NCI-H748 (cell line): Measurements from ENCODE around the gene KCNJ5.

ENCODE experiments used
- DNase-seq: peaks from one replicate; lab custom pipeline; 2025; ENCODE audit not compliant: unreplicated experiment; lab: John Stamatoyannopoulos, UW

Gene KCNJ5

DNA sequence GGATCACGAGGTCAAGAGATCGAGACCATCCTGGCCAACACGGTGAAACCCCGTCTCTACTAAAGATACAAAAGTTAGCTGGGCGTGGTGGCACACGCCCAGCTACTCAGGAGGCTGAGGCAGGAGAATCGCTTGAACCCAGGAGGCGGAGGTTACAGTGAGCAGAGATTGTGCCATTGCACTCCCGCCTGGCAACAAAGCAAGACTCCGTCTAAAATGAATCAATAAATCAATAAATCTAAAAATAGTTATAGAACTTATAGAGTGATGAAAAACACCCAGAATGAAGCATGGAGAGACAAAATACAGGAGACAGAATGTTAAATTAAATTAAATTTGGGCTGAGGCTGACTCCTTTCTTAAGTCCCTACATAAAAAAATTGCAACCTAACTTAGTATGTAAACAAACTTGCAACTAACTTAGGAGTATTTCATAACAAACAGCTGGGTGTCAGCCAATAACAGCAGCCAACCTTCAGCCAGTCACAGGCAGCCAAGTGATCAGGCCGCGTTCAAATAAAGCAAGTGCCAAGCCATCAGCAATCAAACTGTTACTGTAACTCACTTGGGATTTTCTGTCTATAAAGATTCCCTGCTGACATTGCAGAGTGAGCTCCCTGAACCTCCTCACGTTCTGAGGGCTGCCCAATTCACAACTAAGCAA lies 58.8 kb downstream of the KCNJ5 start:
- no peak for DNase-seq

DNA sequence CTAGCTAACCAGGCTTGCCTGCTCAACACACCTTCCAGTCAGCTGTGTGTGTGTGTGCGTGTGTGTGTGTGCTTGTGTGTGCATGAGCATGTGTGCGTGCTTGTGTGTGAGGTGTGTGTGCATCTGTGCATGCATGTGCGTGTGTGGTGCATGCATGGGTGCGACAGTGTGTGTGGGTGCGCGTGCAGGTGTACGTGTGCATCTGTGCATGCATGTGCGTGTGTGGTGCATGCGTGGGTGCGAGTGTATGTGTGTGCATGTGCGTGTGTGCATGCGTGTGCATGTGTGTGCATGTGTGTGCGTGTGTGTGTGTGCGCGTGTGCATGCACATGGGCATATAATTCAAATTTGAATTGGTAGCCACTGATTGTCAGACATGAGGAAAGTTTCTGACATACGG lies 62.0 kb downstream of the KCNJ5 start:
- DNase-seq: no peak

DNA sequence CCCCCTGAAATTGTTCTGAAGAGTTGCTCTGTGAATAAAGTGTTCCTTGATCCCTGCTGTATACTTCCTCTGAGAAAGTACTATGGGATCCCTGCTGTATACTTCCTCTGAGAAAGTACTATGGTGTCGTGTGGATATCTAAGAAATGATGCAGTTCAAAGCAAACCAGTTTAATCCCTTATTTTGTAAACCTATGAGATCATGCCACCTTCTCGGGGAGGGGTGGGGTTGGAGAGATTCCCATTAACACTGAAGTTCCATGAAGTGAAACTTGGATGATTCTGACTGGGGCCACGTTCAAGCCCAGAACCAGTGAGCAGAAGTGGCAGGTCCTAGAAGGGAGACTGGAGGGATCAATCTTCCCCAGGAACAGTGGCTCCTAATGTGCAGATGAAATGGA lies 64.5 kb downstream of the KCNJ5 start:
- DNase-seq: no peak

DNA sequence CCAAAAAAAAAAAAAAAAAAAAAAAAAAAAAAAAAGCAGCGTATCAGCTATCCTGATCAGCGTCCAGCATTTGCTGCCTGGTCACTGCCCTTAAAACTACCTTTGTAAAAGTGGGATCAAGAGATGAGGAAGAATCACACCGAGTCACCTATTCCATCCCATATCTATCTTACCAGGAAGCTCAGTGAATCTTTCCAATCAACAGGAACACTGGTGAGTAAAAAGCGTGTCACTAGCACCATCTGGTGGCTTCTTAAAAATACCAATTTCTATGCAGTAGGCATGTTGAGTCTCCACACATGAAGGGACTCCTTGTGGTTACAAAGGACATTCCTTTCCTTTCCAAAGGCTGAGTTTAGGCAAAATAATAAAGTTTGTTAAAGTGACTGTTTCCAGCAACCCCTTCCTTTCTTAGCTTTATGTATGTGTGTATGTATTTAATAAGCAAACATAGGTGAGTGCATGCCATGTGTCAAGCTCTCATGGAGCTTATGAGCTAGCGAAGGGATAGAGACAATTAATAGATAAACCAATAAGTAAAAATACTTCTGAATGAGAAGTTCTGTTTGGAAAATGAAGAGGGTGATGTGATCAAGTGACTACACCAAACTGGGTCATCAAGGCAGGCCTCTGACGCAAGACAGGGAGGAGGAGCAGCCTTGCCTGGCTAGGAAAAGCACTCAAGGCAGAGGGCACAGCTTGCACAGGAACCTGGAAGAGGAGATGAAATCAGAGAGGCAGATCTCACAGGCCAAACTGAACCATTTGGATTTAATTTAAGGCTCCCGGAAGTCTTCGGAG lies 65.4 kb downstream of the KCNJ5 start:
- peak; percentile 70 for DNase-seq

DNA sequence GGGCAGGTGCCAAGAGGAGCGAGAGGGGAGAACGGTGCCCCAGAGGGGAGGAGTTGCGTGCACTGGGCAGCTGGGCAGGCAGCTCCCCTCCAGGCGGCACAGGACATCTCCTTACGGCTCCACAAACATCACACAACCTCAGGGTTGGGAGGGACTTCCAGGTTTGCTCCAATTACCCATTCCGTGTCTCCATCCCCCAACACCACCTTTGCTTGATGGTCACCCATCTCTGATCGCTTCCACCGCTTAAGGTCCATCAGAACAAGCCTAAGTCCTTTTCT lies 66.0 kb downstream of the KCNJ5 start:
- DNase-seq: no peak

DNA sequence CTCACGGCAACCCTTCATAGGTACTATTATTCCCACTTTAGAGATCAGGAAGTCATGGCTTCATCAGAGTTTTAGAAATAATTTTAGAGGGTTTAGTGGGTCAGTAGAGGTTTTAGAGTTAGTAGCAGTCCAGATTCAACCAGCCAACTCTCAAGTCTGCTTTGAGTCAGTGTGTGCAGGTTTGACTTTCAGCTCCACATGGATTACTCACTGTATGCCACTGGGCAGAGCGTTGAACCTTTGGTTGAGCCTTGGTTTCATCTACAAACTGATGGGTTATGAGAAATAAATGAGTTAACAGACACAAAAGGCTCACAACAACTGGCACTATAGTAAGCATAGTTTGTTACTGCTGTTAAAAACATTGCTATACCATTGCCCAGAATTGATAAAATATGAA lies 70.5 kb downstream of the KCNJ5 start:
- DNase-seq: no peak

DNA sequence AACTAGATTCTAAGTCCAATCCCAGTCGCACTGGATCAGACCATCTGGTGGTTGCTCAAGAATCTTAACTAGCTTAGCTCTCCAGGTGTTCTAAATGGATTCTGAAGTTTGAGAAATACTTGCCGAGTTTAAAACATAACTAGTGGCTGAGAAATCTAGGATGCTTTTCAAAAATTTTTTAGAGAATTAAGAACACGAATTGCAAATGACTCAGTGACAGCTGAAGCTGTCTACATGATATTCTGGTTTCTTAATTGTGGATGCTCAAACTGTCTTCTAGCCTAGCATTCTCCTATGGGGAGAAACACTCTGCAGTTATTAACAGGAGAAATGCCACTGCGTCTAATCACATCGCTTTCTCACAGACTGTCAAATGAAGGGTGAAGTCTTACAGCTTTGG lies 71.7 kb downstream of the KCNJ5 start:
- DNase-seq: no peak

DNA sequence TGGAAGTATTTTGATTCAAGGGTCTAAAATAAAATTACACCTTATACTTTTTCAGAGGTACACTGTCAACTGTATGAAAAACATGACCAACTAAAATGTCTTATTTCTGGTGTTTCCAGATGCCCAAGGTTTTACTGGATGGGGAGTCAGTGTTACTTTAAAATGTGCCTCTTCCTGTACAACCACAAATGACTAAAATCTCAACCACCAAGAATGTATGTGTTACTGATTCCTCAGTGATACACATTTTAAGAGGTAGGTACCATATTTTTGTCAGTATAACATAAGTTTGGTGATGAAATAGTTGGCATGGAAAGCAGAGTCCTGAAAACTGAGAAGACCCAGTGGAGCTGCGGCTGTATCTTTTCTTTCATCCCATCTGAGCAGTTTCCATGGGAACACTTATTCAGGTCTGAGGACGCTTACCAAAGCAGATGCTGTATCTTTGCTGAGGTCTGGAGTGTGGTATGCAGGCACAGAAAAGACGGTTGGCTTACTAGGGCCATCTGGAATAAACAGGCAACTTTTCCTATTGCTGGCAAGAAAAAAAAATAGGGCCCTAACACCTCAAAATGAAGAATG lies 72.7 kb downstream of the KCNJ5 start:
- no peak for DNase-seq

DNA sequence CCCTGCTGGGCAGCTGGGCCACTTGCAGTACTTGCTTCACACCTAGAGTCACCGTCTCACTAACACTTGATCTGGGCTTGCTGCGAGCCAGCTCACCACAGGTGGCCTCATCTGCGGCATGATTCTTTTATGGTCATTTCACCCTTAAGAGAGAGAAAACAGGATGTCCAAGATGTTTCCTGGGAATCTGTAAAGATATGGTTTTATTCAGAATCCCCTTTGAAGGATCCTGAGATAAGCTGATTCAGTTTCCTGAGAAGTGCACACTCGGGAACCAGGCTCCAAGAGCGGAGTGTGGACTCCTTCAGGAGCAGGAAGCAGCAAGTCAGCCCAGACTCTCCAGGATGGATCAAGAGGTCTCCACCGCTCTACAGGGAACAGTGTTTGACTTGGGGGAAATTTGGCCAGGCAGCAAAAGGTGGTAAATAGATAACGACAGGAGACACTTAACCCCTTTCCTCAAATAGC lies 73.3 kb downstream of the KCNJ5 start:
- no peak for DNase-seq

DNA sequence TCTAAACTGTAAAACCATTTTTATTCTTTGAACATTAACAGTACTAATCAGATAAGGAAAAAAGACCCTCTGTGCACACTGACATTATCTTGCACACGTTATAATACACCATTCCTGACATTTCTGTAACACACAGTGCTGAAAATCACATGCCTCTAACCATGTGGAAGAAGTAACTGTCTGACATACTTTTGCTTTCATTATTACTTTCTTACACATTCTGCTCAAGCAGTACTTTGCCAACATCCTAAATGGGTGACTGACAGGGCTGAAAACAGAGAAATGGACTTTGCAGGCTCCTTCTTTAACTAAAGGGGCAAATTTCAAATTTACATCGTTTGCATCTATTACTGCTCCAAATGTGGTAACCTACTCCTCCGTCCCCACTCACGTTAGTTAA lies 74.3 kb downstream of the KCNJ5 start:
- DNase-seq: no peak

DNA sequence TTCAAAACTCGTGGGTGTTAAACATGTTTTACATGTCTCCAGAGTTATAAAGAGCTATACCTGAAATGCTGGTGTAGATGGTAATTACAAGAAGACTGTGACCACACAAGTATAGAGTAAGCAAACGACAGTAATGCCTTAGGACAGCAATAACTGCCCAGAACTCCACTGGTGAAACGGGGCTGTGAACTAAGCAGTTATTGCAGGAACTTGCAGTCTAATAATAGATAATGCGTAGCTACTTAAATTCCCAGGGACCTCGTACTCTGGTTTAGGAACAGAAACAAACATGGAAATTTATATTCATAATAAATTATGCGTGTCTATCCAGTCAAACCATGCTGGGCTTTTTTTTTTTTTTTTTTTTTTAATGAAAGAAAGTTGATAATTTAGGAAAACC lies 76.4 kb downstream of the KCNJ5 start:
- no peak for DNase-seq

DNA sequence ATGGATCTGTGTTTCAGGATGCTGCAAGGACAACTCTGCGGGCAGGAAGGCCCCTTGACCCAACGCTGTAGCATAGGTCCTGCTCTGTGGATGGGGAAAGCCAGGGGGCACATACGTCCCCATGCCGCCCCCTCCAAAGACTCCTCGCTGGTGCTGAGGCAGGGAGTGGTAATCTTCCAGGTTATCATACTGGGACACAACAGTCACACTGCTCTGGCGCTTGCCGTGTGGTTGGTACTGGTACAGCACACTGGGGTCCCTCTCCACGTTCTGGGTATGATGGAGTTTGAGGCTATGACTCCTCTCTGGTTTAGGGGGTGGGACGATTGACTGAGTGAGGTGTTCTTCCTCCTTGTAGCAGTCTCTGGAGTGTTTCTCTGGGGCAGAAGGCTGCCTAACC lies 77.8 kb downstream of the KCNJ5 start:
- DNase-seq: no peak
